Measurements from ENCODE around the gene SERPINA1.

SERPINA1 gene

GRCh38 chr14:94381149-94382030 is 7.0 kb downstream of the SERPINA1 start:
- no peaks in the 10 kb centered on the region for H3K36me3 Mint-ChIP-seq
- no peak overlapping the region for H3K27ac Mint-ChIP-seq
- ATAC-seq, result no peak
- peaks cover 12% of the 10 kb centered on the region for H3K4me1 Mint-ChIP-seq
- no peak for DNase-seq (ENCODE audit: low spot score in 2 of 2)
- no peaks in the 10 kb centered on the region for H3K9me3 Mint-ChIP-seq
- no peak overlapping the region for H3K4me3 Mint-ChIP-seq

GRCh38 chr14:94380225-94381148 is 7.9 kb downstream of the SERPINA1 start:
- Mint-ChIP-seq H3K36me3 (no peaks in the 10 kb centered on the region), H3K4me3 (no peak overlapping the region), H3K4me1 (peaks cover 12% of the 10 kb centered on the region), H3K9me3 (no peaks in the 10 kb centered on the region), H3K27ac (no peak overlapping the region)
- DNase-seq (ENCODE audit: low spot score in 2 of 2) (no peak), ATAC-seq (no peak)

GRCh38 chr14:94379291-94380224 is 8.8 kb downstream of the SERPINA1 start:
- Mint-ChIP-seq H3K4me3 (no peak overlapping the region), H3K9me3 (no peaks in the 10 kb centered on the region), H3K36me3 (no peaks in the 10 kb centered on the region), H3K27ac (no peak overlapping the region), H3K4me1 (peaks cover 12% of the 10 kb centered on the region)
- DNase-seq (ENCODE audit: low spot score in 2 of 2), result no peak
- no peak for ATAC-seq

GRCh38 chr14:94378527-94379290 is 9.7 kb downstream of the SERPINA1 start:
- Mint-ChIP-seq H3K4me1 (peaks cover 12% of the 10 kb centered on the region), H3K9me3 (no peaks in the 10 kb centered on the region), H3K27ac (no peak overlapping the region), H3K36me3 (no peaks in the 10 kb centered on the region), H3K4me3 (no peak overlapping the region)
- DNase-seq (ENCODE audit: low spot score in 2 of 2) (no peak), ATAC-seq (no peak)

GRCh38 chr14:94377866-94378470 is 10.4 kb downstream of the SERPINA1 start:
- peaks cover 12% of the 10 kb centered on the region for H3K4me1 Mint-ChIP-seq
- DNase-seq (ENCODE audit: low spot score in 2 of 2), result no peak
- no peak overlapping the region for H3K4me3 Mint-ChIP-seq
- no peak for ATAC-seq
- H3K27ac Mint-ChIP-seq, result no peak overlapping the region
- H3K9me3 Mint-ChIP-seq, result no peaks in the 10 kb centered on the region
- H3K36me3 Mint-ChIP-seq, result no peaks in the 10 kb centered on the region

- no peaks in the 10 kb centered on the region for H3K36me3 Mint-ChIP-seq
Measured at GRCh38 chr14:94376976-94377865, 11.2 kb downstream of the SERPINA1 start.

GRCh38 chr14:94376108-94376975 is 12.1 kb downstream of the SERPINA1 start:
- DNase-seq (ENCODE audit: low spot score in 2 of 2) (no peak), ATAC-seq (no peak)
- Mint-ChIP-seq H3K36me3 (no peaks in the 10 kb centered on the region), H3K27ac (no peak overlapping the region), H3K4me3 (no peak overlapping the region), H3K4me1 (peaks cover 12% of the 10 kb centered on the region), H3K9me3 (no peaks in the 10 kb centered on the region)

More at GRCh38 chr14:94376976-94377865, 11.2 kb downstream of the SERPINA1 start:
- peaks cover 12% of the 10 kb centered on the region for H3K4me1 Mint-ChIP-seq
- no peak overlapping the region for H3K4me3 Mint-ChIP-seq
- H3K27ac Mint-ChIP-seq, result no peak overlapping the region
- ATAC-seq (no peak), DNase-seq (ENCODE audit: low spot score in 2 of 2) (no peak)
- H3K9me3 Mint-ChIP-seq, result no peaks in the 10 kb centered on the region

- H3K36me3 Mint-ChIP-seq, result no peaks in the 10 kb centered on the region
- H3K27ac Mint-ChIP-seq, result no peak overlapping the region
- no peak for DNase-seq (ENCODE audit: low spot score in 2 of 2)
- peaks cover 7% of the 10 kb centered on the region for H3K4me1 Mint-ChIP-seq
- no peaks in the 10 kb centered on the region for H3K9me3 Mint-ChIP-seq
- H3K4me3 Mint-ChIP-seq, result no peak overlapping the region
- ATAC-seq, result no peak
Measured at GRCh38 chr14:94375552-94376107, 12.8 kb downstream of the SERPINA1 start.

GRCh38 chr14:94374749-94375260 is 13.6 kb downstream of the SERPINA1 start:
- Mint-ChIP-seq H3K27ac (no peak overlapping the region), H3K4me1 (no peaks in the 10 kb centered on the region), H3K9me3 (no peaks in the 10 kb centered on the region), H3K36me3 (no peaks in the 10 kb centered on the region), H3K4me3 (no peak overlapping the region)
- DNase-seq (ENCODE audit: low spot score in 2 of 2), result no peak
- no peak for ATAC-seq

GRCh38 chr14:94374116-94374515 is 14.3 kb downstream of the SERPINA1 start:
- Mint-ChIP-seq H3K9me3 (no peaks in the 10 kb centered on the region), H3K36me3 (no peaks in the 10 kb centered on the region), H3K4me3 (no peak overlapping the region), H3K27ac (no peak overlapping the region), H3K4me1 (no peaks in the 10 kb centered on the region)
- no peak for ATAC-seq
- DNase-seq (ENCODE audit: low spot score in 2 of 2), result no peak

- ATAC-seq (no peak), DNase-seq (ENCODE audit: low spot score in 2 of 2) (no peak)
- Mint-ChIP-seq H3K36me3 (no peaks in the 10 kb centered on the region), H3K9me3 (no peaks in the 10 kb centered on the region), H3K27ac (no peak overlapping the region), H3K4me1 (no peaks in the 10 kb centered on the region), H3K4me3 (no peak overlapping the region)
Measured at GRCh38 chr14:94373708-94374107, 14.7 kb downstream of the SERPINA1 start.

GRCh38 chr14:94372021-94372605 is 16.3 kb downstream of the SERPINA1 start:
- DNase-seq (ENCODE audit: low spot score in 2 of 2) (no peak), ATAC-seq (no peak)
- Mint-ChIP-seq H3K4me3 (no peak overlapping the region), H3K36me3 (no peaks in the 10 kb centered on the region), H3K4me1 (no peaks in the 10 kb centered on the region), H3K27ac (no peak overlapping the region), H3K9me3 (no peaks in the 10 kb centered on the region)

Measured in stimulated activated effector memory CD8-positive, alpha-beta T cell treated with anti-CD3 and anti-CD28 coated beads, Interleukin-12 subunit alpha, Interleukin-12 subunit beta, amount 100 ng/mL, for 72 hours (primary cell).